ENCODE measurements around the gene DENND1A.
A peak's percentile ranks its signal among the peaks of the same experiment; 100 is the strongest.

DENND1A gene

DNA sequence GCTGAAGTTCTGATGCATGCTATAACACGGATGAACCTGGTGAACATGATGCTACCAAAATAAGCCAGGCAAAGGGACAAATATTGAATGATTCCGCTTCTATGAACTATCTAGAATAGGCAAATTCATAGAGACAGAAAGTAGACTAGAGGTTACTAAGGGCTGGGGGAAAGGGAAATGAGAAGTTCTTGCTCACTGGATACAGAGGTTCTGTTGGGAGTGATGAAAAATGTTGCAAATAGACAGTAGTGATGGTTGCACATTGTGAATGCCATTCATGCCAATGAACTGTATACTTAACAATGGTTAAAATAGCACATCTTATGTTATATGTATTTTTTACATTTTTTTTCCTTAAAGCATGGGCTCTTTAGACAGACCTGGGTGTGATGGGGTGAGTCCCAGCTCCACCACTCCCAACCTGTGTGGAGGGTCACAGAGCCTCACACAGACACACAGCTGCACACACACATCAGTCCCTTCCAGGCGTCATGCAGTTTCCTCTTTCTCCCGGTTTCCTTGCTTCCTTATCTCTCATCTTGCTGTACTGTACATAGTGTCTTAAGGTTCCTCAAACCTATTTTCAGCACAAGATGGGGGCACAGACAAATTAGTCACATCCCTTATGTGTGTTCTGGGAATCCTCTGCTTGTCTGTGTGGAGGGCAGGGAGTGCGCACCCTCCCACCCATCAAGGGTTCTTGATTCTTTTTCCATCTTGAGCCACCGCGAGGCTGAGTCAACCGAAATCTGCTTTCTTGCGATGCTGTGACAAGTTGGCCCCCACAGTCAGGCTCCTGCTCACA lies 381.0 kb downstream of the DENND1A start:
- DNase-seq (ENCODE audit: low read depth in 1 of 2, low spot score in 1 of 2): peak in 1 of 2 donors; percentile 7

DNA sequence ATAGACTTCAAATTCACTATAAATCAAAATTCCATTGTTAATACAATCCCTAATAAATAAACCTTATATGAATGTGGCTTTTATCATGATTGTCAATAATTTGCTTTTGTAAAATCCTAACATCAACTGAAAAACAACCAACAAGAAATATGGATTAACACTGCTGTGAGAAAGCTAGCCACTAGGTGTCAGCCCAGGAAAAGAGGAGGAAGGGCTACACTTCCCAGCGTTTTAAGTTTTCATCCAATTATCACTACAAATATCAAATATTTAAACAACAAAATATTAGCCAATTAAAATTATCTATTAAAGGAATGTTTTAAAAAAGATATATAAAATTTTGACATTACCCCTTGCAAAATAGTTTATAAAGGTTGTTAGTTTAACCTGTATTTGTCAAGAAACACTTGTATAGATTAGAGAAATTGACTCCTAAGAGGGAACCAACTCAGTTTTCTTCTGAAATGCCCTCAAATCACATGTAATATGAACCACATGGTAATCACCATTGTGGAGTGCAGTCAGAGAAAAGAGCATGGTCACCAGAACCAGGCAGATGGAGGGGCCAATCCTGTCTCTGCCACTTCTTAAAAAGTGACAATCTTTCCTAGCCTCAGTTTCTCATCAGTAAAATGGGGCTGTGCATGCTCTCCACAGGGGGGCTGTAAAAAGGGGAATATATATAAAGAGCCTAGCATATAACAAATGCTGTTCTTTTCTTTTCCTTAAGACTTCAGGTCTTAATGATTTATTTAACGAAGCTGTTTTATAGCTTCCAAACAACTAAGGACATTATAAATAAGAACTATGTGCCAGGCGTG lies 385.7 kb downstream of the DENND1A start:
- DNase-seq (ENCODE audit: low read depth in 1 of 2, low spot score in 1 of 2): no peak

DNA sequence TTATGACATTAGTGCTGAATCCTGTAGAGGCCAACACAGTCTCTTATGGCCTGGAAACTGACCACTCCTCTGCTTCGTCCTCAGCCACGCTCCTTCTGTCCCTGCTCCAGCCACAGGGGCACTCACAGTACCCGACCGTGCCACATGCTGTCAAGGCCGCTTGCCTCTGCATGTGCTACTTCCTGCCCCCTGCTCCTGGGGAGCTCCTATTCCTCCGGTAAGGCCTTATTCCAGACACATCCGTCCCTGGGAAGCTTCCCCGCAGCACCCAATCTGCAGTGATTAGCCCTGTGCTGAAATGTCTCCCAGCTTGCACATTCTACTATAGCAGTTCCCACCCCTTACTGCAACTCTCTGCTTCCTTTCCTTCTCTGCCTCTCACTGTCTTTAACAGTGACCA lies 386.4 kb downstream of the DENND1A start:
- no peak for DNase-seq (ENCODE audit: low read depth in 1 of 2, low spot score in 1 of 2)

DNA sequence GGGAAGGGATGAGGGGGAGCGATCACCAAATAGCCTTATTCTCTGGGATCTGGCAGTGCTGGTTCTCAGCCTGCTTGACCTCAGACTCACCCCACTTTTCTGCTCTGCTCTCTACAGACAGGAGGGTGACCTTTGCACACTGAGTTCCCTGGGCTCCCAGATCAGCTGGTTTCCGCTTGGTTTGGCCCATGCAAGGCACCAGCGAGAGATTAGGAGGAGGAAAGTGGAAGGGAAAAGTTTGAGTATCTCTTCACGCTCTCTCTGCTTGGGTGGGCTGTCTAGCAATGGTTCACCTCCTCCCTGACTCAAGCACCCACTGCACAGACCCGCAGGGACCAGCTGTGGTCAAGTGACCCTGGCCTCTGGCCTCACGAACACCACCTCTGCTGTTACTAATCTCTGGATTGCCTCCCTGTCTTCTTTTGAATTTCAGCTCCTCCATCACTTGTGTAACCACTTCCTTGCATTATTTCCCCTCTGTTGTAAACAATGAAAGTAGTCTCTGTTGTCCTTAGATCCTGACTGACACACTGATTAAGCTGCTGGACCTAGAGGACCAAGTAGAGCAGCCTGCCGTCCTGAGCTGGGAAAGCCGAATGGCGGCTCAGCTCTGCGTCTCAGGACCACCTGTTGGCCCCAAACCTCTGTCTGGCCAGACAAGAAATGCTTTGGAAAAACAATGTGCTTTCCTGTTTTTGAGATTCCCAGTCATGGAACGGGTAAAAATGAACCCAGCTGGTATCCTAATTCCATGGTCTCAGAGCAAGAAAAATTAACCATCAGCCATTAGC lies 387.3 kb downstream of the DENND1A start:
- DNase-seq (ENCODE audit: low read depth in 1 of 2, low spot score in 1 of 2): no peak

DNA sequence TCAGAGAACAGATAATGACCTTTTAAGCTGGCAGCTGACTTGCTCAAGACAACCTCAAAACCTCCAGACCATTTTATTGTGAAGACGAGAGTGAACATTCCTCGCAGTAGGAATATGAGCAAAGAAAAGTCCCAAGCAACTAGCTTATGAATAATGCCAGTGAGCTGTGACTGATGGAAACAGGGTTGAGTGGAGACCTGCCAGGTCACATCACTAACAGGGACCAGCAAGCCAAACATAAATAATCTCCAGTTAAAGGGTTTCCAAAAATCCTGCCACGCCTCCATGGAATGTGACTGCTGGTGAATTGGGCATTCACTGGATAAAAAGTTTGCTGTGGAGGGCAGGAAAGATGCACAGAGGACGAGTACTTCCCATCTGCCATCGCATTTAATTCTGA lies 388.5 kb downstream of the DENND1A start:
- no peak for DNase-seq (ENCODE audit: low read depth in 1 of 2, low spot score in 1 of 2)

DNA sequence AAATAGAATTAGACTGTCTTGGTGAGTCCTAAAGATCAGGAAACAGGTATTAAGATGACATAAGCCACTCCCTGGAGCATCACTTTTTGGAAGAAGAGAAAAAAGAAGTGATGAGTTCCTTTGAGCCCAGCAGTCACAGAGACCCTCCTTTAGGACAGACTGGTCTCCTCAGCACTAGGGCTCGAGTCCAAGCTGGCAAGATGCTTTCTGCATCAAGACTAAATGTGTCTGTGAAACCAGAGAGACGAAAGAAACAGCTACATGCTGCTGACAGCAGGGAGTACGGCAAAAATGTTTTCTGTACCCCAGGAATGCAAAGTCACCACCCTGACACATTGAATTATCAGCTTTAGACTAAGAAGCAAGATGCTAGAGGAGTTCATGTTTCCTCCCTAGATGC lies 389.5 kb downstream of the DENND1A start:
- no peak for DNase-seq (ENCODE audit: low read depth in 1 of 2, low spot score in 1 of 2)

DNA sequence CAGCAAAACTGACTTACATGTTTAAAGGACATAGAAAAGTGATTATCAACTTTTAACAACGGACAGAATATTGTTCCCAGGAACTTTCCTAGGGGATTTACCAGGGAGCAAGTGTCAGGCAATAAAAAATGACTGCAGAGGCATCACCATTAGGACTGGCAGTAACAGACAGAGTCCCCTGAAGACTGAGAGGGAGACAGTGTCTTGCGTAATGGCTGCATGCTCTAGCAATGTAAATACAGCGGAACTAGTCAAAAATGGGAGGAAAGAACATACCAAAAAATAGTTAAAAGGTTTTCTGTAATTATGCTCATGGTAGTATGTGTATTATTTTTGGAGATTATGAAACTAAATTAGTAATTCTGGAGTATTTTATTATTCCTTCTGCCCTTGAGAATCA lies 392.1 kb downstream of the DENND1A start:
- DNase-seq (ENCODE audit: low read depth in 1 of 2, low spot score in 1 of 2): no peak

DNA sequence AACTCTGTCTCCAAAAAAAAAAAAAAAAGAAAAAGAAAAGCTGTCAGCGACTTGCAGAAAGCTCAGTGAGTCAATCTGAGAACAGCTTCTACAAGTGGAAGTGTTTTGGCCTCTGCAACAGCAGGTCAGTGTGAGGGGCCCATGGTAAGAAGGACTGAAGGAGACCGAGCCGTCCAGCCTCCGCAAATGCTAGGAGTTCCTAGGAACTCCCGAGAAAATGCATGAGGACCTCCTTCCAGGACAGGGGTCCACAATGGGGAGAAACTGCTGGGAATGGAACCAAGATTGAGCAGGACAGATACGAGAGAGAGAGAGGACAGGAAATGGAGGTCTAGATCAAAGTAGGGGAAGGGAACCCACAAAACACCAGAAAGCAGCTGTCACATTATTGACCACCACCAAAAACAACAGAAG lies 393.5 kb downstream of the DENND1A start:
- DNase-seq (ENCODE audit: low read depth in 1 of 2, low spot score in 1 of 2): no peak

DNA sequence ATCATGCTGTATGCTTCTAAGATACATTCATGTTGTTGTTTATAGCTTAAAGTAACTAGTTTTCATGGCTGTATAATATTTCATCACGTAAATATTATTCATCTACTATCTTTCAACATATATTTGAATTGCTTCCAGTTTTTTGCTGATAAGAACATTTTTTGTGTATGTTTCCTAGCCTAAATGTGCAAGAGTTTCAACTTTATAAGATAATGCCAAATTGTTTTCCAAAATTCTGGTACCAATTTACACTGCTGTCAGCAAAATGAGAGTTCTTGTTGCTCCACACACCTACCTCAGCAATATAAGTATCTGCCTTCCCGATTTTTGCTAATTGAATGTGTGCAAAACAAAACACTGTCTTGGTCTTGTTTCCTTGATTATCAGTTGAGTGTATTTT lies 395.6 kb downstream of the DENND1A start:
- DNase-seq (ENCODE audit: low read depth in 1 of 2, low spot score in 1 of 2): no peak

DNA sequence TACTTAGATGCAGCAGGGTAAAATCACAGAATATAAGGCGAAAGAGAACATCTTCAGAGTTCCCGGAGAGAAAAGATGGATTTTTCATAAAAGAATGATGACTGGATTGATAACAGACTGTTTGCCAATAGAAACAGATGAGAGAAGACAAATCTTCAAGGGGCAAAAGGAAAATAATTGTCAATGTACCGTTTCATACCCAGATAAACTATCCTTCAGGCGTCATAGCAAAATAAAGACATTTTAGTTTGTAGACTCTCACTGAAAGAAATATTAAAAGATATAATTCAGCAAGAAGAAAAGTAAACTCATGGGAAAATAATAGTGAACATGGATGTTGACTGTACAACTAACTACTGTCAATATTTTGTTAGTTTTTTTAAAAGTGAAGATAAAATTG lies 399.7 kb downstream of the DENND1A start:
- DNase-seq (ENCODE audit: low read depth in 1 of 2, low spot score in 1 of 2): no peak

DNA sequence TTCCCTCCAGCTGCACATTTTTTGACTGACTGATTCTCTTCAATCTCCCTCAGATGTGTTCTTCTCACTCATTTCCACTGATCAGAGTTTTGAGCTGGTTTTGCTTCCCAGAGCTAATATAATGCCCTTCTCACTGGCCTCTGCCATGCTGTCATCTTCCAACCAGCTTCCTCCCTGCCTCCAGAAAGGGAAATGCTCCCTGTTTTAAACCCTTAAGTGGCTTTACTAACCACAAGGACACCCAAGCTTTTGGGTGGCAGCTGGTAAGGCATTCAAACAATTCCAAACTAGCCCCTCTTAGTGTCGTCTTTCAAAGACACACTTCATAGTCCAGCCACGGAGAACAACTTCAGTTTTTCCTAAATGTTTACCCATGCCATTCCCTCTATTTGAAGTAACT lies 401.4 kb downstream of the DENND1A start:
- no peak for DNase-seq (ENCODE audit: low read depth in 1 of 2, low spot score in 1 of 2)

DNA sequence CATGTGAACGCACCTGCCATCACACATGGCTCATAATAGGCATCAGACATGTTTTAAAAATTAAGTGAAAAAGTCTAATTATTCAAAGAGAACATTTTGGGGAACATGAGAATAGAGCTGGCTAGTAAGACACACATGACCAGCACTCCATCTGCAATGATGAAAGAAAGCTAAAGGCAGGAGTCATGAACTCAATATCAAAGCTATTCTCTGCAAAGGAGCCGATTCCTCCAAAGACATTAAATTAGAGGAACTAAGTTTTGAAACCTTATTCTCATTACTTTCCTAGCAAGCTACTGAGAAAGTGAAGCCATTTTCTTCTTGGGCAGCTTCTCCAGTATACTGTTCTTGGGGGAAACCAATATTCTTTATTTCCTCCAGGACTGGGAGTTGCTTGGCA lies 401.9 kb downstream of the DENND1A start:
- no peak for DNase-seq (ENCODE audit: low read depth in 1 of 2, low spot score in 1 of 2)

DNA sequence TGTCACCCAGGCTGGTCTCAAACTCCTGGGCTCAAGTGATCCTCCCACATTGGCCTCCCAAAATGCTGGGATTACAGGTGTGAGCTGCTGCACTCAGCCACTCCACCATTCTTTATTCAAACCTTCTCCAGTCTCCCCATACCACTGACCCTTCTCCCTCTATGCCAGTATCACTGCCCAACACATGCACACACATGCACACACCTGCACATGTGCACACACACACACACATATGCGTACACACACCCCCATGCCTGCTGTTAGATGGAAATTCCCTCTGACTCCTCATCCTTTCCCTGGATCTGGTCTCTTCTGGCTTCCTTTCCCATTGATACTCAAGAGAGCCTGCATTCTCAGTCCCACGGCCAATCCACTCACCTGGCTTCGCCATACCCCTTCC lies 404.0 kb downstream of the DENND1A start:
- DNase-seq (ENCODE audit: low read depth in 1 of 2, low spot score in 1 of 2): no peak

DNA sequence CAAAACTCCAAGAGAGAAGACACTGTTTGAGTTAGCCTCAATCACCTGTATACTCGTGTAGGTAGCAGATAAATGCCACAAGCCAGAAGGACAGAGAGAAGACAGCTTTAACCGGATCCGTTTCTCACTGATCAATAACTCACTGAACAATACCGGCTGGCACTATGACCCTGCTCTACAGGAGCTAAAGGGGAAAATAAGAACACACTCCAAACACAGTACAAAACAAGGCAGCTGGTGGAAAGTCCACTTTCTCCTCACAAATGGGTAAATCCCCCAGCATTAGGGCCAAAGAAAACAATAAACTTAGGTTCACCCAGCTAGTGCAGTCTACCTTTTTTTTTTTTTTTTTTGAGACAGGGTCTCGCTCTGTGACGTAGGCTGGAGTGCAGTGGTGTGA lies 404.5 kb downstream of the DENND1A start:
- DNase-seq (ENCODE audit: low read depth in 1 of 2, low spot score in 1 of 2): no peak

DNA sequence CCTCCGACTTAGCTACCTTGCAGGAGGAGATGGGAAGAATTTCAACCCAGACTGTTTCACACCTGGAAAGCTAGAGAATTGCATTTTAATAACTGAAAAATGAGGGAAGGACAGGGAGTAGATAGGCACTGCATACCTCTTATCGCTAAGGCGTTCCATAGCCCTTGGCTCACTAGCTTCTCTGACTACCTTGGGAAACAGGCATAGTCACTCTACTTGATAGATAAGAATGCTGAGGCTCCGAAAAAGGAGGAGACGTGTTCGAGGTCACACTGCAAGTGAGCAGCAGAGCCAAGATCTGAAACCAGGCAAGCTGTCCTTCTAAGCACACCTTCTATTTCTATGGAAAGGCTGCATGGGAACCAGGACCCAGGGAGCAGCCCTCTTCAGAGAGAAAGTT lies 405.1 kb downstream of the DENND1A start:
- DNase-seq (ENCODE audit: low read depth in 1 of 2, low spot score in 1 of 2): no peak

DNA sequence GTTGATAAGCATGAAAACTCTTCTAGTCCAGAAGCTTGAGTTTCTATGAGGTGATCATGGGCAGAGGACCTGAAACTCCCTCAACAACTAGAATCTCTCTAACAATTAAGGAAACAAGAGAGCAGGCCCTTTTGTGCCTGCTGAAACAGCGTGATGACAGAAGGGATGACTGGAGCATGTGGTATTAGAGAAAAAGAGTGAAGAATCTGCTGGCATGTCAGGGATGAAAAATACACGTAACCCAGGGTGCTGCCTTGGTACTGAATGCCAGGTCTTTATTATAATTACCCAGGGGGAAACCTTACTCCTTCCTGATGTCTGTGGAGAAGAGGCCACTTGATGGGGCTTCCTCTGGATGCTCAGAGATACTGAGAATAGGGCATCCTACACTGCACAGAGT lies 406.1 kb downstream of the DENND1A start:
- DNase-seq (ENCODE audit: low read depth in 1 of 2, low spot score in 1 of 2): no peak

DNA sequence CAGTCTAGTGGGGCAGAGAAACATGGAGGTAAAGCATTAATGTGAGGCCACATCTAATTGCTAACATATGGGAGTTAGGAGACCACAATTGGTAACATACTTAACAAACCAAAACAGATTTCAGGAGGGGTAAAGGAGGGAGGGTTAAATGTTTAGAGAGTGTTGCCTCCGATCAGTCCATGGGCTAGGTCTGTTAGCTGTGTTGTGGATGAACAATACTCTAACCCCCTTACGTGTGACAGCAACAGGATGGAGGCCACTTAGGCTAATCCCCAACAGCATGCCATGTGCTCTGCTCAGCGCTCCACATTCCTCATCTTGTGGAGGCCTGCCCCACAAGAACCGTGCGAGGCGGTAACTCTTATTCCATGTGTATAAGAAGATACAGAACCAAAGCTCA lies 406.9 kb downstream of the DENND1A start:
- no peak for DNase-seq (ENCODE audit: low read depth in 1 of 2, low spot score in 1 of 2)

DNA sequence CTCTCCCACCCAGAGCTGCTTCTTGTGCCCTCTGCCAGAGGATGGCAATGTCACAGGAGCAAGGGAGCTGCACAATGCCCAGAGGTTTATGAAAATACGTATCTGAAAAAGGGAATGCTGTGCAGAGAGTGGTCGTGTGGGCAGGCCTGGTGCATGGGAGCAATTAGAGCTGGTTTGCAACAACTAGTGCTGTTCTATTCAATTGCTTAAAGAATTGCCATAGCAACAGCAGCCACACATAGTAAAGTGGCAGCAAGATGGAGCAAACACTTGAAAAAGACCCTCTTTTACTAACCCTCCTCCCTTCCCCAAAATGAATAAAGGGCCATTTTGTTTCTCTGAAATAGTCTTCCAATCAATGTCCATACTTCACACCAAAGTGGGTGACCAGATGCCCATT lies 407.7 kb downstream of the DENND1A start:
- DNase-seq (ENCODE audit: low read depth in 1 of 2, low spot score in 1 of 2): no peak

DNA sequence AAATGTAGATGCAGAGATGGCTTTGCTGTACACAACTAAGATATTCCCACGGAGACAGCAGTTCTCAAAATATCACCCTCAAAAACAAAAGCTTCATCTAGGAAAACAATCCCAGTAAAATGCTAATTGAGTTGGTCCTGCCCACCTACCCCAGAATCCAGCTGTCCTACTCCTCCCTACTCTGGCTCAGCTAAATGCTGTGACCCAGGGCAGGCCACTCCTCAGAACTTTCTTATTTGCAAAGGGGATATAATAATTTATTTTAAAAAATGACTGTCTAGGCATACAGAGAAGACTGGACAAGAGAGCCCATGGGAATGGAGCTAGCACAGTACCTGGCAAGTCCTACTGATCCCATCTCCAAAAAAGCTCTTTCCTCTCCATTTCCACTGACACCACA lies 411.6 kb downstream of the DENND1A start:
- DNase-seq (ENCODE audit: low read depth in 1 of 2, low spot score in 1 of 2): no peak

DNA sequence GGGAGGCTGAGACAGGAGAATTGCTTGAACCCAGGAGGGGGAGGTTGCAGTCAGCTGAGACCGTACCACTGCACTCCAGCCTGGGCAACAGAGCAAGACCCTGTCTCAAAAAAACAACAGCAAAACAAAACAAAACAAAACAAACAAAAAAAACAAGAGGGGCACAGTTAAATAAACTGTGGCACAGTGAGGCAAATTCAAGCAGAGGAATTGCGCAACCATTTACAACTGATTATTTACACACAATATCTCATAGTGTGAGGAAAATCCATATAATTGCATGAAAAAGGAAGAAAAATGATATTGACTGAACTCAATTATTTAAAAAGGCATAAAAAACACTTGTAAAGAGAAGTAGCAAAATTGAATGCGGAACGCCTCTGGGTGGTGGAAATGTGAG lies 412.4 kb downstream of the DENND1A start:
- no peak for DNase-seq (ENCODE audit: low read depth in 1 of 2, low spot score in 1 of 2)

DNA sequence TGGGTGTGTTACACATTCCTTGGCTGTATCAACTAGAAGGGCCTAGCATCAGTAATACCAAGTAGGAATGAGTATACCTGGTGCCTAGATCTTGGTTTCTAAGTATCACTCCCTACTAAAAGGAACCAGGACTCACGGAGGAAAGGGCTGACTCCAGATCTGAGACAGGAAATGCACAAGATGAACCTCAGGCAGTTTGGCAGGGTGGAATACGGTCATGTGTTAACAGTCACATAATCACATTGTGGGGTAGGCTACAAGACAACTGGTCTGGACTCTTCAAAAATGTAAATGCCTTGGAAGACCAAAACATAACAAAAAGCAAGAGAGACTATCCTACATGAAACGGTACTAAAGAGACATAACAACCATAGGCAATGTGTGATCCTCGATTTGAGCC lies 415.2 kb downstream of the DENND1A start:
- no peak for DNase-seq (ENCODE audit: low read depth in 1 of 2, low spot score in 1 of 2)

DNA sequence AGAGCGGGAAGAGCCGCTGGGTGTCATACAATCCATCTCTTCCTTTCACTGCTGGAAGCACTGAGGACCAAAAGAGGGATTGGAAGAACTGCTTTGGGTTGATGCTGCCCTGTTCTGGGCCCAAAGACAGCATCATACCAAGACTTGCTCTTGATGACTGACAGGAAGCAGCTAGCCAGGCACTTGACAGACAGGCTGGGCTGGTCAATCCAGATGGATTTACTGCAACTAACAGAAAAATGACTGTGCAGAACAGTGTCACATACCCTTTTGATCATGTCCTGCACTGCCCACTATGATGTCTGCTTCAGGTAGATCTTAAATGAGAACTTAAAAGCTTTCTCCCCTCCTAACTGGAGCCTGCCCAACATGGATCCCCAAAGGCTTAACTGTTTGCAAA lies 416.4 kb downstream of the DENND1A start:
- no peak for DNase-seq (ENCODE audit: low read depth in 1 of 2, low spot score in 1 of 2)

All from stimulated activated CD4-positive, alpha-beta T cell treated with anti-CD3 and anti-CD28 coated beads, Interleukin-15, amount 100 ng/mL, for 1 hour (primary cell).